HEK293 (cell line): Measurements from ENCODE around the gene MCTS1.

ENCODE experiments used
- ATF2 ChIP-seq: fragments of 450-650 bp; formaldehyde crosslinking; IDR thresholded peaks from 2 replicates; pipeline ENCODE4 v1.5.1; 2016; ENCODE audit warnings: missing biosample characterization, missing genetic modification characterization, low read depth
- BCL11A ChIP-seq: fragments of 450-650 bp; formaldehyde crosslinking; IDR thresholded peaks from 2 replicates; pipeline ENCODE4 v1.5.1; 2016; ENCODE audit warnings: low read depth, missing biosample characterization, missing genetic modification characterization
- CTCF ChIP-seq: fragments of 450-650 bp; formaldehyde crosslinking; IDR thresholded peaks from 2 replicates; pipeline ENCODE4 v1.5.1; 2016; ENCODE audit warnings: missing biosample characterization, missing genetic modification characterization
- HOXC10 ChIP-seq: sonication (generic); formaldehyde crosslinking; IDR thresholded peaks from 2 replicates; pipeline ENCODE4 v1.8.1; 2023; ENCODE audit warnings: mild to moderate bottlenecking, missing genetic modification reagents
- IKZF3 ChIP-seq: fragments of 450-650 bp; IDR thresholded peaks from 2 replicates; pipeline ENCODE4 v1.5.0; 2018; ENCODE audit warnings: missing biosample characterization, mild to moderate bottlenecking, missing genetic modification characterization, moderate library complexity
- KLF17 ChIP-seq: fragments of 450-650 bp; formaldehyde crosslinking; IDR thresholded peaks from 2 replicates; pipeline ENCODE4 v1.5.1; 2016; ENCODE audit warnings: missing biosample characterization, missing genetic modification characterization
- KLF7 ChIP-seq: fragments of 450-650 bp; formaldehyde crosslinking; IDR thresholded peaks from 2 replicates; pipeline ENCODE4 v1.5.1; 2016; ENCODE audit warnings: missing biosample characterization, missing genetic modification characterization, borderline replicate concordance
- MZF1 ChIP-seq: fragments of 450-650 bp; formaldehyde crosslinking; IDR thresholded peaks from 2 replicates; pipeline ENCODE4 v1.5.1; 2017; ENCODE audit warnings: missing biosample characterization, missing genetic modification characterization, borderline replicate concordance
- RBAK ChIP-seq: fragments of 450-650 bp; formaldehyde crosslinking; IDR thresholded peaks from 2 replicates; pipeline ENCODE4 v1.5.1; 2016; ENCODE audit warnings: missing biosample characterization, missing genetic modification characterization
- REPIN1 ChIP-seq: fragments of 450-650 bp; formaldehyde crosslinking; IDR thresholded peaks from 2 replicates; pipeline ENCODE4 v1.5.1; 2017; ENCODE audit warnings: missing biosample characterization, missing genetic modification characterization, low read depth
- SCRT1 ChIP-seq: fragments of 450-650 bp; formaldehyde crosslinking; IDR thresholded peaks from 2 replicates; pipeline ENCODE4 v1.5.1; 2016; ENCODE audit warnings: missing biosample characterization, missing genetic modification characterization, borderline replicate concordance
- SP2 ChIP-seq: fragments of 450-650 bp; formaldehyde crosslinking; IDR thresholded peaks from 2 replicates; pipeline ENCODE4 v1.5.1; 2016; ENCODE audit warnings: missing biosample characterization, missing genetic modification characterization
- SP3 ChIP-seq: fragments of 450-650 bp; formaldehyde crosslinking; IDR thresholded peaks from 2 replicates; pipeline ENCODE4 v1.5.1; 2016; ENCODE audit warnings: missing biosample characterization, missing genetic modification characterization
- TCF7L2 ChIP-seq: IDR thresholded peaks from 2 replicates; pipeline ENCODE4 v1.6.1; 2011; ENCODE audit warnings: low read depth, mild to moderate bottlenecking, inconsistent platforms, low read length, moderate library complexity, borderline replicate concordance
- ZBTB21 ChIP-seq: fragments of 450-650 bp; formaldehyde crosslinking; IDR thresholded peaks from 2 replicates; pipeline ENCODE4 v1.5.1; 2017; ENCODE audit warnings: missing biosample characterization, missing genetic modification characterization
- ZFP3 ChIP-seq: fragments of 450-650 bp; formaldehyde crosslinking; IDR thresholded peaks from 2 replicates; pipeline ENCODE4 v1.5.1; 2016; ENCODE audit warnings: low read depth, missing biosample characterization, missing genetic modification characterization
- ZNF140 ChIP-seq: fragments of 450-650 bp; formaldehyde crosslinking; IDR thresholded peaks from 2 replicates; pipeline ENCODE4 v1.5.1; 2016; ENCODE audit warnings: missing biosample characterization, missing genetic modification characterization
- ZNF184 ChIP-seq: fragments of 450-650 bp; IDR thresholded peaks from 2 replicates; pipeline ENCODE4 v1.5.1; 2018; ENCODE audit warnings: missing biosample characterization, mild to moderate bottlenecking, missing genetic modification characterization
- ZNF202 ChIP-seq: fragments of 450-650 bp; formaldehyde crosslinking; IDR thresholded peaks from 2 replicates; pipeline ENCODE4 v1.5.1; 2016; ENCODE audit warnings: missing biosample characterization, missing genetic modification characterization, borderline replicate concordance
- ZNF221 ChIP-seq: fragments of 450-650 bp; formaldehyde crosslinking; IDR thresholded peaks from 2 replicates; pipeline ENCODE4 v1.5.1; 2017; ENCODE audit warnings: missing biosample characterization, missing genetic modification characterization, borderline replicate concordance
- ZNF23 ChIP-seq: fragments of 450-650 bp; formaldehyde crosslinking; IDR thresholded peaks from 2 replicates; pipeline ENCODE4 v1.5.1; 2016; ENCODE audit warnings: missing biosample characterization, missing genetic modification characterization, borderline replicate concordance
- ZNF341 ChIP-seq: fragments of 450-650 bp; formaldehyde crosslinking; IDR thresholded peaks from 2 replicates; pipeline ENCODE4; 2016; ENCODE audit warnings: low read depth, missing biosample characterization, missing genetic modification characterization
- ZNF366 ChIP-seq: fragments of 450-650 bp; formaldehyde crosslinking; conservative IDR thresholded peaks from 2 replicates; pipeline ENCODE4 v1.5.1; 2016; ENCODE audit warnings: missing biosample characterization, missing genetic modification characterization
- ZNF394 ChIP-seq: fragments of 450-650 bp; formaldehyde crosslinking; IDR thresholded peaks from 2 replicates; pipeline ENCODE4 v1.5.1; 2016; ENCODE audit warnings: missing biosample characterization, missing genetic modification characterization, mild to moderate bottlenecking, moderate library complexity, borderline replicate concordance
- ZNF473 ChIP-seq: fragments of 450-650 bp; formaldehyde crosslinking; IDR thresholded peaks from 2 replicates; pipeline ENCODE4 v1.5.1; 2017; ENCODE audit warnings: missing biosample characterization, missing genetic modification characterization
- ZNF529 ChIP-seq: fragments of 450-650 bp; formaldehyde crosslinking; IDR thresholded peaks from 2 replicates; pipeline ENCODE4 v1.5.1; 2017; ENCODE audit warnings: missing genetic modification characterization, missing biosample characterization; ENCODE audit not compliant: insufficient replicate concordance
- ZNF555 ChIP-seq: fragments of 450-650 bp; formaldehyde crosslinking; conservative IDR thresholded peaks from 2 replicates; pipeline ENCODE4 v1.5.1; 2017; ENCODE audit warnings: missing biosample characterization, mild to moderate bottlenecking, missing genetic modification characterization, inconsistent platforms
- ZNF561 ChIP-seq: fragments of 450-650 bp; IDR thresholded peaks from 2 replicates; pipeline ENCODE4 v1.5.1; 2018; ENCODE audit warnings: missing biosample characterization, missing genetic modification characterization, borderline replicate concordance
- ZNF623 ChIP-seq: fragments of 450-650 bp; formaldehyde crosslinking; IDR thresholded peaks from 2 replicates; pipeline ENCODE4 v1.5.1; 2016; ENCODE audit warnings: missing biosample characterization, missing genetic modification characterization
- ZNF624 ChIP-seq: fragments of 450-650 bp; formaldehyde crosslinking; IDR thresholded peaks from 2 replicates; pipeline ENCODE4 v1.5.1; 2017; ENCODE audit warnings: missing biosample characterization, missing genetic modification characterization
- ZNF626 ChIP-seq: fragments of 450-650 bp; sonication (Bioruptor Pico); formaldehyde crosslinking; IDR thresholded peaks from 2 replicates; pipeline ENCODE4 v1.5.1; 2018; ENCODE audit warnings: missing biosample characterization, missing genetic modification characterization, inconsistent platforms
- ZNF654 ChIP-seq: fragments of 450-650 bp; formaldehyde crosslinking; IDR thresholded peaks from 2 replicates; pipeline ENCODE4 v1.5.1; 2016; ENCODE audit warnings: low read depth, missing biosample characterization, missing genetic modification characterization
- ZNF670 ChIP-seq: fragments of 450-650 bp; formaldehyde crosslinking; IDR thresholded peaks from 2 replicates; pipeline ENCODE4 v1.5.1; 2016; ENCODE audit warnings: missing biosample characterization, missing genetic modification characterization, low read depth
- ZNF747 ChIP-seq: fragments of 450-650 bp; formaldehyde crosslinking; IDR thresholded peaks from 2 replicates; pipeline ENCODE4 v1.5.1; 2016; ENCODE audit warnings: missing biosample characterization, missing genetic modification characterization
- ZSCAN4 ChIP-seq: fragments of 450-650 bp; formaldehyde crosslinking; IDR thresholded peaks from 2 replicates; pipeline ENCODE4 v1.5.1; 2017; ENCODE audit warnings: missing biosample characterization, missing genetic modification characterization
- ZXDB ChIP-seq: fragments of 450-650 bp; formaldehyde crosslinking; IDR thresholded peaks from 2 replicates; pipeline ENCODE4 v1.5.1; 2016; ENCODE audit warnings: missing biosample characterization, missing genetic modification characterization

The MCTS1 gene

GRCh38 chrX:120560842-120561633, 42.9 kb upstream of the MCTS1 start, which contains the start of gene CUL4B (continued):
- TF ChIP-seq ZNF529 (tag by site-specific recombination) (no peak), ZSCAN4 (tag by site-specific recombination) (no peak), RBAK (tag by site-specific recombination) (no peak), ZNF366 (tag by site-specific recombination) (peak; percentile 91), ZNF654 (tag by site-specific recombination) (no peak), ZNF341 (tag by site-specific recombination) (peak; percentile 99), ZNF626 (tag by site-specific recombination) (no peak), ZNF140 (tag by site-specific recombination) (no peak), SP3 (tag by site-specific recombination) (peak; percentile 83), ZNF184 (no peak), IKZF3 (peak; percentile 97), KLF7 (tag by site-specific recombination) (peak; percentile 57), TCF7L2 (no peak), ZNF23 (tag by site-specific recombination) (no peak), ZNF221 (tag by site-specific recombination) (no peak), ZNF473 (tag by site-specific recombination) (no peak), ZNF394 (tag by site-specific recombination) (0 out of 2 replicates have a peak, but pooled peaks have one; percentile 37), ATF2 (tag by site-specific recombination) (no peak), HOXC10 (no peak), ZNF202 (tag by site-specific recombination) (no peak), ZNF555 (no peak), ZXDB (tag by site-specific recombination) (peak; percentile 72; the same call in 1 of the 2 replicates), MZF1 (tag by site-specific recombination) (peak; percentile 98), CTCF (no peak), KLF17 (tag by site-specific recombination) (peak; percentile 69), SP2 (tag by site-specific recombination) (peak; percentile 77), ZNF561 (tag by site-specific recombination) (no peak; the same call in 1 of the 2 replicates), ZNF747 (tag by site-specific recombination) (no peak), ZNF624 (tag by site-specific recombination) (no peak), ZNF623 (no peak), ZNF670 (tag by site-specific recombination) (no peak), BCL11A (tag by site-specific recombination) (no peak), ZBTB21 (tag by site-specific recombination) (peak; percentile 43; the same call in 1 of the 2 replicates), SCRT1 (tag by site-specific recombination) (no peak; the same call in 1 of the 2 replicates), ZFP3 (tag by site-specific recombination) (no peak), REPIN1 (tag by site-specific recombination) (no peak)
